OCI-LY1 (cell line): Measurements from ENCODE around the gene FAM168A.
A peak's percentile ranks its signal among the peaks of the same experiment; 100 is the strongest.

Experiments
- H2AFZ ChIP-seq: fragments of 200-600 bp; sonication (generic), shearing (Covaris generic); 2 replicates; pipeline ENCODE4 v1.6.0; 2014; ENCODE audit warnings: antibody characterized with exemption, mild to moderate bottlenecking, low read length
- H3F3A ChIP-seq: fragments of 200-600 bp; sonication (generic), shearing (Covaris generic); 2 replicates; pipeline ENCODE4 v1.6.0; 2014; ENCODE audit warnings: mild to moderate bottlenecking, antibody characterized with exemption, low read length, moderate library complexity; ENCODE audit not compliant: insufficient read depth
- H3K27ac ChIP-seq: fragments of 200-600 bp; sonication (generic); 2 replicates; pipeline ENCODE4 v1.5.1; 2014; ENCODE audit warnings: low read length, mixed run types, mild to moderate bottlenecking, low read depth; ENCODE audit not compliant: poor library complexity, severe bottlenecking
- H3K27me3 ChIP-seq: fragments of 200-600 bp; sonication (generic); 2 replicates; pipeline ENCODE4 v1.6.0; 2014; ENCODE audit warnings: antibody characterized with exemption, mild to moderate bottlenecking, low read length, moderate library complexity; ENCODE audit not compliant: insufficient read depth
- H3K36me3 ChIP-seq: fragments of 200-600 bp; sonication (generic); 2 replicates; pipeline ENCODE4 v1.6.1; 2014; ENCODE audit warnings: mild to moderate bottlenecking, antibody characterized with exemption, low read length, moderate library complexity, mixed read lengths; ENCODE audit not compliant: insufficient read depth
- H3K4me1 ChIP-seq: fragments of 200-600 bp; sonication (generic); 2 replicates; pipeline ENCODE4 v1.5.1; 2014; ENCODE audit warnings: mild to moderate bottlenecking, low read length, moderate library complexity; ENCODE audit not compliant: insufficient read depth, severe bottlenecking
- H3K4me2 ChIP-seq: fragments of 200-600 bp; sonication (generic), shearing (Covaris generic); 2 replicates; pipeline ENCODE4 v1.6.1; 2014; ENCODE audit warnings: low read length
- H3K4me3 ChIP-seq: fragments of 200-600 bp; sonication (generic); 2 replicates; pipeline ENCODE4 v1.5.1; 2014; ENCODE audit warnings: low read length, low read depth, mild to moderate bottlenecking, mixed read lengths; ENCODE audit not compliant: poor library complexity, severe bottlenecking
- H3K79me2 ChIP-seq: fragments of 200-600 bp; shearing (Covaris generic); 2 replicates; pipeline ENCODE4 v1.6.1; 2016; ENCODE audit warnings: mixed run types, low read length, mixed read lengths; ENCODE audit not compliant: insufficient read depth
- H3K9ac ChIP-seq: fragments of 200-600 bp; sonication (generic), shearing (Covaris generic); 2 replicates; pipeline ENCODE4 v1.6.1; 2014; ENCODE audit warnings: mild to moderate bottlenecking, low read length, mixed read lengths
- H3K9me2 ChIP-seq: fragments of 200-600 bp; sonication (generic), shearing (Covaris generic); 2 replicates; pipeline ENCODE4 v1.6.1; 2014; ENCODE audit warnings: low read depth, mild to moderate bottlenecking, low read length, mixed read lengths
- H3K9me3 ChIP-seq: fragments of 200-600 bp; shearing (Covaris generic); 2 replicates; pipeline ENCODE4 v1.6.1; 2014; ENCODE audit warnings: low read length, mixed read lengths
- H4K20me1 ChIP-seq: fragments of 200-600 bp; sonication (generic), shearing (Covaris generic); 2 replicates; pipeline ENCODE4 v1.6.0; 2016; ENCODE audit warnings: mild to moderate bottlenecking, low read length; ENCODE audit not compliant: insufficient read depth
- EZH2 ChIP-seq: fragments of 200-600 bp; sonication (generic), shearing (Covaris generic); IDR thresholded peaks from 2 replicates; pipeline ENCODE4 v1.8.0; 2017; ENCODE audit warnings: borderline replicate concordance, mixed run types, mild to moderate bottlenecking, antibody characterized with exemption, low read length, moderate library complexity, mixed read lengths
- TF ChIP-seq, protein P1 (sequence below): fragments of 200-600 bp; sonication (generic), shearing (Covaris generic); IDR thresholded peaks from 2 replicates; pipeline ENCODE4 v1.5.1; 2017; ENCODE audit warnings: mild to moderate bottlenecking, antibody characterized with exemption, low read length, moderate library complexity, mixed read lengths

The FAM168A gene

DNA sequence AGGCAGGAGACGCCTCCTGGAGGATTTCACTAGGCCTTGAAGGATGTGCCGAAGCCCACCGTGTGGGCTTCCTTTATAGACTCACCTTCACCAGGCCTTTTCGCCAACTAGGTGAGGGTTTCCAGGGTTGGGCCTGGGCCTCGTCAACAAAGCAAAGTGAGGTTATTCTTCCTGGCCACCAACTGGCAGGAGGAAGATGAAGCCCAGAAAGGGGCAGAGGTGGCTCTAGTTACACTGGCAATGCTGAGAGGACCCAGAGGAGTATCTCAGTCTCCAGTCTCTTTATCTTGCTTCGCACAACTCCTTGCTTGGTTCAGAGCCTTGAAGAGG lies 222.1 kb downstream of the FAM168A start:
- Histone ChIP-seq H3K27ac (no peak overlapping the region), H3K4me1 (peaks cover 42% of the 10 kb centered on the region), H2AFZ (no peak overlapping the region), H3K27me3 (no peaks in the 10 kb centered on the region), H3K79me2 (peaks cover 13% of the 10 kb centered on the region; the same call in 1 of the 2 replicates), H3K4me2 (peak overlapping the region; percentile 39; the same call in 1 of the 2 replicates), H3K9me3 (no peaks in the 10 kb centered on the region), H3K36me3 (peaks cover 3% of the 10 kb centered on the region; the same call in 1 of the 2 replicates), H3K4me3 (peak overlapping the region; percentile 95), H4K20me1 (no peaks in the 10 kb centered on the region), H3K9me2 (no peaks in the 10 kb centered on the region), H3F3A (no peaks in the 10 kb centered on the region), H3K9ac (peak overlapping the region; percentile 41; the same call in 1 of the 2 replicates)
- TF ChIP-seq, protein P1, sequence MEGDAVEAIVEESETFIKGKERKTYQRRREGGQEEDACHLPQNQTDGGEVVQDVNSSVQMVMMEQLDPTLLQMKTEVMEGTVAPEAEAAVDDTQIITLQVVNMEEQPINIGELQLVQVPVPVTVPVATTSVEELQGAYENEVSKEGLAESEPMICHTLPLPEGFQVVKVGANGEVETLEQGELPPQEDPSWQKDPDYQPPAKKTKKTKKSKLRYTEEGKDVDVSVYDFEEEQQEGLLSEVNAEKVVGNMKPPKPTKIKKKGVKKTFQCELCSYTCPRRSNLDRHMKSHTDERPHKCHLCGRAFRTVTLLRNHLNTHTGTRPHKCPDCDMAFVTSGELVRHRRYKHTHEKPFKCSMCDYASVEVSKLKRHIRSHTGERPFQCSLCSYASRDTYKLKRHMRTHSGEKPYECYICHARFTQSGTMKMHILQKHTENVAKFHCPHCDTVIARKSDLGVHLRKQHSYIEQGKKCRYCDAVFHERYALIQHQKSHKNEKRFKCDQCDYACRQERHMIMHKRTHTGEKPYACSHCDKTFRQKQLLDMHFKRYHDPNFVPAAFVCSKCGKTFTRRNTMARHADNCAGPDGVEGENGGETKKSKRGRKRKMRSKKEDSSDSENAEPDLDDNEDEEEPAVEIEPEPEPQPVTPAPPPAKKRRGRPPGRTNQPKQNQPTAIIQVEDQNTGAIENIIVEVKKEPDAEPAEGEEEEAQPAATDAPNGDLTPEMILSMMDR: no peak
- no peak for TF ChIP-seq EZH2

DNA sequence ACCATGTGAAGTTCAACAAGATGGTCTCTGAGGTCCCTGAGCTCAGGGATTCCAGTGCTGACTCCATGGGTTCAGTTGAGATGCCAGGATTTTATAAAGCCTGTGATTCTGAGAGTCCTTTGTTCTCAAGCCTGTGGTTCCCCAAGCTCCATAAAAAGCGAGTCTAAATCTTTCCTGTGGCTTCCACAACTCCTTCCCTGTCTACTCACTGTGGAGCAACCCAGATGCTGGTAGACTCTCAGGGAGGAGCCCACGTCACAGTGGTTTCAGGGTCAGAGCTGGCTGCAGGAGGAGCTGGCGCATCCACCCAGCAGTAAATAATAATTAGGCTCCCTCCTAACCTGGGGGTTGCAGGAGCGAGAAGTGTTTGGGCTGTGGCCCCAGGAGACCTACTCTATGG lies 223.8 kb downstream of the FAM168A start:
- H3K36me3 ChIP-seq: peaks cover 3% of the 10 kb centered on the region; the same call in 1 of the 2 replicates
- H3K79me2 ChIP-seq: peaks cover 13% of the 10 kb centered on the region; the same call in 1 of the 2 replicates
- H3K4me2 ChIP-seq: no peak overlapping the region
- H3F3A ChIP-seq: no peaks in the 10 kb centered on the region
- no peaks in the 10 kb centered on the region for H3K9me3 ChIP-seq
- H2AFZ ChIP-seq: no peak overlapping the region
- H3K4me1 ChIP-seq: peaks cover 27% of the 10 kb centered on the region
- no peak overlapping the region for H3K9ac ChIP-seq
- H3K27ac ChIP-seq: no peak overlapping the region
- H3K9me2 ChIP-seq: no peaks in the 10 kb centered on the region
- no peaks in the 10 kb centered on the region for H4K20me1 ChIP-seq
- H3K27me3 ChIP-seq: no peaks in the 10 kb centered on the region
- TF ChIP-seq, protein P1: no peak
- no peak for TF ChIP-seq EZH2
- H3K4me3 ChIP-seq: no peak overlapping the region

DNA sequence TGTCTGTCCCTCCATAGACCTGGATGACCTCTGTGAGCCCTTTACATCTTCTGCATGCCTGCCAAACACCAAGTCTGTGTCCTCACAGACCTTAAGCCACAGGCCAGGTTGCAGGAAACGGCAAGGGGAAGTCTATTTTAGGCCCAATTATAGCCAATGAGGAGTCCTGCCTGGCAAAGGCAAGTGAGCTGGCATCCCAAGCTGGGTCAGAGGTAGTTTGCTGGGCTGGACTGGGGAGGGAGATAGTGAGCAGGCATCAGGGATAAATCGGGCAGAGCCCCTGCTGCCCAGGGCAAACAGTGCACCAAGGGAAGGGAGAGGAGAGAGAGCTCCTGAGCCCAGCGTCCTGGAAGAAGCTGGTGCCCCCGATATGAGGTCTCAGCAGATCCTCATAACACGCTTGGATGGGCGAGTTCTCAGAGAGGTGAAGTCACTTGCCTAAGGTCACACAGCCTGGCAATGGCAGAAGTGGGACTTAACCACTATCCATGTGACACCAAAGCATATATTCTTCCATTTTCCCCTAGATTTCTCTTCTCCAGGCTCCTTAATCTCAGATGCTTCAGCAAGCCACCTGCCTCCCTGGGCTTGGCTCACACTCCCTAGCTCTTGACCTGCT lies 225.4 kb downstream of the FAM168A start:
- no peak overlapping the region for H2AFZ ChIP-seq
- TF ChIP-seq EZH2: no peak
- TF ChIP-seq, protein P1: peak; percentile 35; the same call in 1 of the 2 replicates
- no peaks in the 10 kb centered on the region for H3K27me3 ChIP-seq
- no peak overlapping the region for H3K4me2 ChIP-seq
- no peaks in the 10 kb centered on the region for H3K79me2 ChIP-seq
- no peaks in the 10 kb centered on the region for H3K9me3 ChIP-seq
- H3K27ac ChIP-seq: no peak overlapping the region
- no peaks in the 10 kb centered on the region for H4K20me1 ChIP-seq
- H3K36me3 ChIP-seq: peaks cover 3% of the 10 kb centered on the region; the same call in 1 of the 2 replicates
- no peak overlapping the region for H3K4me3 ChIP-seq
- no peaks in the 10 kb centered on the region for H3K9me2 ChIP-seq
- no peak overlapping the region for H3K9ac ChIP-seq
- no peaks in the 10 kb centered on the region for H3F3A ChIP-seq
- peaks cover 10% of the 10 kb centered on the region for H3K4me1 ChIP-seq
